PC-9 (cell line): ENCODE results near the gene INSYN2A. TPM values are rescaled to one million over a fixed set of nuclear protein-coding genes. Genes with fewer than 3 reads are reported as not detected.

ENCODE experiments used
- BruUV-seq: library from RNA; stranded (reverse); fragments of 400-500 nt; replicated peaks from 2 replicates; lab custom pipeline; 2021; lab: Mats Ljungman, UMichigan
- CTCF ChIA-PET: fragments of 300-600 bp; sonication (Branson Sonifier 250); formaldehyde crosslinking; loops from one replicate; lab custom pipeline; 2022; ENCODE audit warnings: antibody characterized with exemption; lab: Charles Lee
- POLR2A ChIA-PET: fragments of 300-600 bp; sonication (Branson Sonifier 250); formaldehyde crosslinking; loops from one replicate; lab custom pipeline; 2022; ENCODE audit warnings: antibody characterized with exemption; ENCODE audit not compliant: unreplicated experiment; lab: Charles Lee
- DNase-seq, 2 experiments: peaks; one replicate each; pipeline versions ENCODE4 v3.0.0 to v3.0.0-alpha.2; 2015 to 2022; ENCODE audit warnings: mixed read lengths in 1 of 2
- H2AFZ ChIP-seq: fragments of 200-600 bp; sonication (generic); 2 replicates; pipeline ENCODE4 v1.8.1; 2017; ENCODE audit warnings: antibody characterized with exemption
- H3F3A ChIP-seq: fragments of 200-600 bp; sonication (generic); 2 replicates; pipeline ENCODE4 v1.8.1; 2017; ENCODE audit warnings: antibody characterized with exemption, mild to moderate bottlenecking, low read depth; ENCODE audit not compliant: insufficient read depth
- H3K27ac ChIP-seq: fragments of 200-600 bp; sonication (generic); 2 replicates; pipeline ENCODE4 v1.6.1; 2016; ENCODE audit warnings: mixed run types
- H3K27me3 ChIP-seq: fragments of 200-600 bp; sonication (generic); 2 replicates; pipeline ENCODE4 v1.6.1; 2016; ENCODE audit warnings: low read depth, mixed run types; ENCODE audit not compliant: insufficient read depth
- H3K36me3 ChIP-seq: fragments of 200-600 bp; sonication (generic); 2 replicates; pipeline ENCODE4 v1.6.1; 2016; ENCODE audit warnings: low read depth, mixed run types
- H3K4me1 ChIP-seq: fragments of 200-600 bp; sonication (generic); replicated peaks from 2 replicates; pipeline ENCODE4 v1.6.1; 2016; ENCODE audit warnings: mixed run types; ENCODE audit not compliant: insufficient read depth
- H3K4me2 ChIP-seq: fragments of 200-600 bp; sonication (generic); 2 replicates; pipeline ENCODE4 v1.6.1; 2017; ENCODE audit warnings: mixed run types
- H3K4me3 ChIP-seq: fragments of 200-600 bp; sonication (generic); 2 replicates; pipeline ENCODE4 v1.6.1; 2016; ENCODE audit warnings: mixed run types
- H3K79me2 ChIP-seq: fragments of 200-600 bp; sonication (generic); 2 replicates; pipeline ENCODE4 v1.6.1; 2017; ENCODE audit warnings: low read depth, mixed run types
- H3K9me2 ChIP-seq: fragments of 200-600 bp; sonication (generic); 2 replicates; pipeline ENCODE4 v1.8.1; 2017; ENCODE audit warnings: mild to moderate bottlenecking; ENCODE audit not compliant: insufficient read depth
- H3K9me3 ChIP-seq: fragments of 200-600 bp; sonication (generic); 2 replicates; pipeline ENCODE4 v1.8.1; 2016; ENCODE audit warnings: low read depth; ENCODE audit not compliant: insufficient read depth
- H4K20me1 ChIP-seq: fragments of 200-600 bp; sonication (generic); 2 replicates; pipeline ENCODE4 v1.8.1; 2017; ENCODE audit not compliant: insufficient read depth
- EZH2 ChIP-seq: fragments of 200-600 bp; sonication (generic); IDR thresholded peaks from 2 replicates; pipeline ENCODE4 v1.8.0; 2017; ENCODE audit warnings: antibody characterized with exemption, low read depth
- intact Hi-C: fragments of 100-400 bp; cut with micrococcal nuclease; formaldehyde crosslinking; loops from one replicate; pipeline ENCODE4 v1.10.0; 2022; ENCODE audit not compliant: unreplicated experiment
- total RNA-seq: library from RNA; stranded (reverse); gene quantifications from 2 replicates; pipeline ENCODE4 v1.2.3, GENCODE V29; 2021
- TF ChIP-seq, protein P1 (sequence below): fragments of 200-600 bp; sonication (generic); conservative IDR thresholded peaks from 2 replicates; pipeline ENCODE4 v1.6.1; 2017; ENCODE audit warnings: mixed run types, antibody characterized with exemption, mild to moderate bottlenecking, moderate library complexity

The INSYN2A gene
- total RNA-seq, 1 experiment from 2014 or later = not detected

DNA sequence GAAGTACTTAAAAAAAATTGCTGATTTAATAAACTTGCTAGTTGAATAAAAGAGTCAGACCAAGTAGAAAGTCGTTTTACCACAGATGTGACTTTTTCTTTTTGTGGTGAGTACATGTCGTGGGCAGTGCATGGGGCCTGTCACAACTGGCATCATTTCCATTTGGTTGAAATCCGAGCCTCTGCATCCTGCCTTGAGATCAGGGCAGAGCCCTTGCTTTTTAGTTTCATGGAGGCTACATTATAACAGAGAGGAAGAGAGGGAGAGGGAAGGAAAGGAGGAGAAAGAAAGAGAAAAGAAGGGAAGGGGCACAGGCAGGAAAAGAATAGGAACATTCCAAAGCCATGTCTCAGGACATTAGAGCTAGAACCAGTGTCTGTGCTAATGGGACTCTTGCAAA lies 20.4 kb upstream of the INSYN2A start:
- Histone ChIP-seq H3K27ac (no peak overlapping the region), H4K20me1 (no peaks in the 10 kb centered on the region), H3K4me3 (no peak overlapping the region), H3K9me3 (no peaks in the 10 kb centered on the region), H3K4me1 (no peaks in the 10 kb centered on the region), H3F3A (no peaks in the 10 kb centered on the region), H2AFZ (no peak overlapping the region), H3K79me2 (no peaks in the 10 kb centered on the region), H3K9me2 (no peaks in the 10 kb centered on the region), H3K36me3 (no peaks in the 10 kb centered on the region), H3K4me2 (no peak overlapping the region), H3K27me3 (no peaks in the 10 kb centered on the region)
- CTCF ChIA-PET = no interaction called here
- intact Hi-C loops = no loop called here
- BruUV-seq = no TSS peak
- TF ChIP-seq, protein P1, sequence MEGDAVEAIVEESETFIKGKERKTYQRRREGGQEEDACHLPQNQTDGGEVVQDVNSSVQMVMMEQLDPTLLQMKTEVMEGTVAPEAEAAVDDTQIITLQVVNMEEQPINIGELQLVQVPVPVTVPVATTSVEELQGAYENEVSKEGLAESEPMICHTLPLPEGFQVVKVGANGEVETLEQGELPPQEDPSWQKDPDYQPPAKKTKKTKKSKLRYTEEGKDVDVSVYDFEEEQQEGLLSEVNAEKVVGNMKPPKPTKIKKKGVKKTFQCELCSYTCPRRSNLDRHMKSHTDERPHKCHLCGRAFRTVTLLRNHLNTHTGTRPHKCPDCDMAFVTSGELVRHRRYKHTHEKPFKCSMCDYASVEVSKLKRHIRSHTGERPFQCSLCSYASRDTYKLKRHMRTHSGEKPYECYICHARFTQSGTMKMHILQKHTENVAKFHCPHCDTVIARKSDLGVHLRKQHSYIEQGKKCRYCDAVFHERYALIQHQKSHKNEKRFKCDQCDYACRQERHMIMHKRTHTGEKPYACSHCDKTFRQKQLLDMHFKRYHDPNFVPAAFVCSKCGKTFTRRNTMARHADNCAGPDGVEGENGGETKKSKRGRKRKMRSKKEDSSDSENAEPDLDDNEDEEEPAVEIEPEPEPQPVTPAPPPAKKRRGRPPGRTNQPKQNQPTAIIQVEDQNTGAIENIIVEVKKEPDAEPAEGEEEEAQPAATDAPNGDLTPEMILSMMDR = no peak
- no peak for TF ChIP-seq EZH2
- POLR2A ChIA-PET = interaction anchor here (0.6 kb wide), 1 partner anchor 160 kb away, joined by 4 read pairs; no protein-coding TSS in a partner anchor
- DNase-seq = no peak

DNA sequence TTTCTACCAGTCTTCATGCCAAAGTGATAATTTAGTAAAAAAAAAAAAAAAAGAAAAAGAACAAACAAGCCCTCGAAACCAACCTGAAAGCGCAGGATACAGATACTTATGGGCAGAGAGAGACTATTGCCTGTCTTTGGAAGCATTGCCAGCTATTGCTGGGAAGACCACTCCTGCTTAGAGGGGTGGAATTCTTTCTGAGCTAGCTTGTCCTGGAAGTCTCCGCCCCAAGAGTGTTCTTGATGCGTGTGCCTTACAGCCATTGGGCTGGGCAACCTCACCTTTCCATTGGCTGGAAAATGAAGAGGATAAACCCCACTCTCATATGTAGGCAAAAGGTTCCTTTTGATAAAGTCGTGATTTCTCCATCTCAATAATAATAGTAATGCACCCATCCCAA lies 19.9 kb upstream of the INSYN2A start:
- Histone ChIP-seq H2AFZ (no peak overlapping the region), H3K27ac (no peak overlapping the region), H3K27me3 (no peaks in the 10 kb centered on the region), H3F3A (no peaks in the 10 kb centered on the region), H3K9me2 (no peaks in the 10 kb centered on the region), H3K4me3 (no peak overlapping the region), H3K36me3 (no peaks in the 10 kb centered on the region), H3K79me2 (no peaks in the 10 kb centered on the region), H4K20me1 (no peaks in the 10 kb centered on the region), H3K4me1 (no peaks in the 10 kb centered on the region), H3K4me2 (no peak overlapping the region), H3K9me3 (no peaks in the 10 kb centered on the region)
- no peak for TF ChIP-seq EZH2
- TF ChIP-seq, protein P1 = no peak
- CTCF ChIA-PET = no interaction called here
- BruUV-seq = no TSS peak
- no peak for DNase-seq
- intact Hi-C loops = no loop called here
- POLR2A ChIA-PET = interaction anchor here (0.6 kb wide), 1 partner anchor 159 kb away, joined by 4 read pairs; no protein-coding TSS in a partner anchor

DNA sequence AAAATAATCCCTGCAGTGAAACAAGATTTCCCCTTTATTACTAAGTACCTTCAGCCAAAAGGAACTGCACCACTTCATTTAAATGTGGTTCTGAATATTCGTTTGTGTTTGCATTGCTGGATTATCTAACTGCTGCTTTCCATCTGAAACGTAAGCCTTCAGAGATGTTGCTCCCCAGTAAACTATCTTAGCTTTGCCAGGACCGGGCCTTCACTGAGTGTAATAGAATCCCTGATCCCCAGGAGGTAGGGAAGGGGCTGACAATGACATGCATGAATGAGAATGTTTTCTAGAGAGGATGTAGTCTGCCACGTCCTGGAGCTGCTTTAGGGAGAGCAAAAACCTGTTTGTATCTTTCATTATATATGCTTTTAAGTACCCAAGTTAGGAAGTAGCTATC lies 19.5 kb upstream of the INSYN2A start:
- no TSS peak for BruUV-seq
- Histone ChIP-seq H3K27me3 (no peaks in the 10 kb centered on the region), H3K9me3 (no peaks in the 10 kb centered on the region), H3K9me2 (no peaks in the 10 kb centered on the region), H3F3A (no peaks in the 10 kb centered on the region), H4K20me1 (no peaks in the 10 kb centered on the region), H3K27ac (no peak overlapping the region), H2AFZ (no peak overlapping the region), H3K4me1 (no peaks in the 10 kb centered on the region), H3K36me3 (no peaks in the 10 kb centered on the region), H3K4me2 (no peak overlapping the region), H3K4me3 (no peak overlapping the region), H3K79me2 (no peaks in the 10 kb centered on the region)
- intact Hi-C loops = no loop called here
- TF ChIP-seq, protein P1 = no peak
- TF ChIP-seq EZH2 = no peak
- DNase-seq = no peak
- CTCF ChIA-PET = no interaction called here
- POLR2A ChIA-PET = no interaction called here
